ENCODE measurements around the gene ZNF503.

ZNF503 gene

GRCh38 chr10:75351637-75352036 lies 49.9 kb downstream of the ZNF503 start:
- no peaks in the 10 kb centered on the region for H3K36me3 ChIP-seq (ENCODE audit: insufficient read depth)
- H2AFZ ChIP-seq (ENCODE audit: low read depth) = no peak overlapping the region
- H3K79me2 ChIP-seq (ENCODE audit: insufficient read depth, low read depth) = no peaks in the 10 kb centered on the region
- H3K4me3 ChIP-seq (IDR thresholded peaks at IDR 0.05; ENCODE audit: insufficient read depth, low read depth, low read length) = no peak overlapping the region
- H3K27ac ChIP-seq = no peak overlapping the region
- TF ChIP-seq CTCF (conservative IDR thresholded peaks at IDR 0.05; ENCODE audit: low read depth, low read length) = no peak
- H3K9ac ChIP-seq = no peak overlapping the region
- no peak overlapping the region for H3K4me2 ChIP-seq
- H4K20me1 ChIP-seq (ENCODE audit: insufficient read depth) = no peaks in the 10 kb centered on the region
- no peaks in the 10 kb centered on the region for H3K4me1 ChIP-seq (ENCODE audit: low read depth, poor library complexity, severe bottlenecking)
- no peaks in the 10 kb centered on the region for H3K27me3 ChIP-seq (ENCODE audit: insufficient read depth, low read depth)

DNA sequence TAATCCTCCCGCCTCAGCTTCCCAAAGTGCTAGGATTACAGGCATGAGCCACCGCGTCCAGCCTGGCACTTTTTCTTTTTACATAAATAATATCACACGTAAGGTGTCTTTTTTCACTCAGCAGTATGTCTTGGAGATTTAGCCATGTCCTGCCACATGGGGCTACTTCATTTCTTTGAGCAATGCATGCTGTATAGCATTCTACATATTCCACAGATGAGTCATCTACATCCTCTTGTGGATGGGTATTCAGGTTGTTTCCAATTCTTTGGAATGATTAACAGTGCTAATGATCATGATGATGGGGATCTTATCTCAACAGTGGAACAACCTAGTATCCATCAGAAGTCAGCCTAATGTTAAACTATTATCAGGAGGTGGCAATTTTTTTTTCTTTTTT lies 50.8 kb downstream of the ZNF503 start:
- no peaks in the 10 kb centered on the region for H4K20me1 ChIP-seq (ENCODE audit: insufficient read depth)
- H3K27ac ChIP-seq = no peak overlapping the region
- H2AFZ ChIP-seq (ENCODE audit: low read depth) = no peak overlapping the region
- H3K27me3 ChIP-seq (ENCODE audit: insufficient read depth, low read depth) = no peaks in the 10 kb centered on the region
- H3K9ac ChIP-seq = no peak overlapping the region
- no peaks in the 10 kb centered on the region for H3K79me2 ChIP-seq (ENCODE audit: insufficient read depth, low read depth)
- no peak overlapping the region for H3K4me2 ChIP-seq
- H3K36me3 ChIP-seq (ENCODE audit: insufficient read depth) = no peaks in the 10 kb centered on the region
- no peak overlapping the region for H3K4me3 ChIP-seq (IDR thresholded peaks at IDR 0.05; ENCODE audit: insufficient read depth, low read depth, low read length)
- no peak for TF ChIP-seq CTCF (conservative IDR thresholded peaks at IDR 0.05; ENCODE audit: low read depth, low read length)
- no peaks in the 10 kb centered on the region for H3K4me1 ChIP-seq (ENCODE audit: low read depth, poor library complexity, severe bottlenecking)
